ENCODE results near the gene EP400.

GRCh38 chr12:132121283-132121682, 171.5 kb downstream of the EP400 start:
- no peak for TF ChIP-seq CTCF (IDR thresholded peaks at IDR 0.05)
- TF ChIP-seq POLR2A (IDR thresholded peaks at IDR 0.05) = no peak
